ENCODE results near the gene MAP7D3.
"Not testable (repeated sequence)": the region's sequence is repeated elsewhere in the genome, so short reads cannot be mapped to it uniquely, and the experiment has no call there.

The MAP7D3 gene

GRCh38 chrX:136170139-136170800, 80.9 kb downstream of the MAP7D3 start:
- Histone ChIP-seq H3K4me2 (ENCODE audit: low read length) (peak overlapping the region; percentile 49), H3K4me1 (peaks cover 15% of the 10 kb centered on the region), H3K4me3 (ENCODE audit: low read depth, low read length) (no peak overlapping the region), H2AFZ (no peak overlapping the region), H3K36me3 (ENCODE audit: control insufficient read depth, insufficient read depth, low read length) (no peaks in the 10 kb centered on the region), H3K27ac (peak overlapping the region; percentile 49), H3K9me3 (ENCODE audit: control insufficient read depth, low read length) (no peaks in the 10 kb centered on the region), H3K27me3 (ENCODE audit: control insufficient read depth, insufficient read depth, low read length) (no peaks in the 10 kb centered on the region), H3K9ac (no peak overlapping the region), H3K79me2 (peaks cover 29% of the 10 kb centered on the region)
- no peak for TF ChIP-seq CTCF (IDR thresholded peaks at IDR 0.05)

- Histone ChIP-seq H3K9me3 (ENCODE audit: control insufficient read depth, low read length) (no peaks in the 10 kb centered on the region), H3K4me1 (peaks cover 15% of the 10 kb centered on the region), H3K9ac (no peak overlapping the region), H3K79me2 (peaks cover 30% of the 10 kb centered on the region), H3K27ac (peak overlapping the region; percentile 49), H3K27me3 (ENCODE audit: control insufficient read depth, insufficient read depth, low read length) (no peaks in the 10 kb centered on the region), H3K36me3 (ENCODE audit: control insufficient read depth, insufficient read depth, low read length) (no peaks in the 10 kb centered on the region), H2AFZ (no peak overlapping the region), H3K4me2 (ENCODE audit: low read length) (peak overlapping the region; percentile 33), H3K4me3 (ENCODE audit: low read depth, low read length) (peak overlapping the region; percentile 8)
- no peak for TF ChIP-seq CTCF (IDR thresholded peaks at IDR 0.05)
Observed at GRCh38 chrX:136168929-136169735, 82.1 kb downstream of the MAP7D3 start.

- not testable (repeated sequence) for H3K36me3 ChIP-seq (ENCODE audit: control insufficient read depth, insufficient read depth, low read length); H3K4me2 ChIP-seq (ENCODE audit: low read length); H3K9me3 ChIP-seq (ENCODE audit: control insufficient read depth, low read length); H3K27ac ChIP-seq; H3K9ac ChIP-seq; H3K4me3 ChIP-seq (ENCODE audit: low read depth, low read length); H2AFZ ChIP-seq; H3K27me3 ChIP-seq (ENCODE audit: control insufficient read depth, insufficient read depth, low read length)
- peaks cover 18% of the 10 kb centered on the region for H3K4me1 ChIP-seq
- H3K79me2 ChIP-seq, result peaks cover 39% of the 10 kb centered on the region
Observed at GRCh38 chrX:136167989-136168388, 83.2 kb downstream of the MAP7D3 start.

GRCh38 chrX:136166221-136166855, 84.9 kb downstream of the MAP7D3 start:
- Histone ChIP-seq H3K27me3 (ENCODE audit: control insufficient read depth, insufficient read depth, low read length) (no peaks in the 10 kb centered on the region), H3K4me3 (ENCODE audit: low read depth, low read length) (no peak overlapping the region), H3K36me3 (ENCODE audit: control insufficient read depth, insufficient read depth, low read length) (no peaks in the 10 kb centered on the region), H3K4me1 (peaks cover 16% of the 10 kb centered on the region), H2AFZ (no peak overlapping the region), H3K9ac (no peak overlapping the region), H3K27ac (no peak overlapping the region), H3K9me3 (ENCODE audit: control insufficient read depth, low read length) (no peaks in the 10 kb centered on the region), H3K4me2 (ENCODE audit: low read length) (peak overlapping the region; percentile 26), H3K79me2 (peaks cover 39% of the 10 kb centered on the region)
- TF ChIP-seq CTCF (IDR thresholded peaks at IDR 0.05), result peak; percentile 17

GRCh38 chrX:136165406-136165805, 85.8 kb downstream of the MAP7D3 start:
- Histone ChIP-seq H2AFZ (no peak overlapping the region), H3K4me1 (peaks cover 8% of the 10 kb centered on the region), H3K9me3 (ENCODE audit: control insufficient read depth, low read length) (no peaks in the 10 kb centered on the region), H3K27me3 (ENCODE audit: control insufficient read depth, insufficient read depth, low read length) (no peaks in the 10 kb centered on the region), H3K36me3 (ENCODE audit: control insufficient read depth, insufficient read depth, low read length) (no peaks in the 10 kb centered on the region), H3K4me3 (ENCODE audit: low read depth, low read length) (no peak overlapping the region), H3K4me2 (ENCODE audit: low read length) (no peak overlapping the region), H3K79me2 (peaks cover 39% of the 10 kb centered on the region), H3K9ac (no peak overlapping the region), H3K27ac (no peak overlapping the region)
- no peak for TF ChIP-seq CTCF (IDR thresholded peaks at IDR 0.05)
